Activated CD4-positive, alpha-beta T cell treated with anti-CD3 and anti-CD28 coated beads for 36 hours (primary cell): ENCODE results near the gene TENM4. TPM values are rescaled to one million over a fixed set of nuclear protein-coding genes. Genes with fewer than 3 reads are reported as not detected.

Experiments used
- ATAC-seq: fragments of 200-7000 bp; cut with Tn5 transposase; one replicate; pipeline ENCODE4 v1.10.0; 2021; ENCODE audit warnings: mild to moderate bottlenecking, moderate library complexity
- CTCF ChIA-PET: fragments of 350-600 bp; sonication (Branson Sonifier 250); formaldehyde crosslinking; loops from one replicate; lab custom pipeline; 2021; ENCODE audit warnings: antibody characterized with exemption; lab: Charles Lee
- POLR2A ChIA-PET: fragments of 350-600 bp; sonication (Branson Sonifier 250); formaldehyde crosslinking; loops from one replicate; lab custom pipeline; 2021; ENCODE audit warnings: antibody characterized with exemption, inconsistent platforms; lab: Charles Lee
- DNase-seq: peaks from one replicate; pipeline ENCODE4 v3.0.0-alpha.2; 2020
- H3K27ac Mint-ChIP-seq: one replicate; pipeline ENCODE4 v1.8.0; 2021; ENCODE audit warnings: mixed read lengths
- H3K27me3 Mint-ChIP-seq: one replicate; pipeline ENCODE4 v1.8.0; 2021; ENCODE audit warnings: mixed read lengths
- H3K36me3 Mint-ChIP-seq: one replicate; pipeline ENCODE4 v1.8.0; 2021; ENCODE audit warnings: low read depth, mixed read lengths
- H3K4me1 Mint-ChIP-seq: one replicate; pipeline ENCODE4 v1.8.0; 2021; ENCODE audit warnings: mixed read lengths
- H3K4me3 Mint-ChIP-seq: one replicate; pipeline ENCODE4 v1.8.0; 2021; ENCODE audit warnings: mild to moderate bottlenecking, moderate library complexity, mixed read lengths
- H3K9me3 Mint-ChIP-seq: one replicate; pipeline ENCODE4 v1.8.0; 2021; ENCODE audit warnings: low read depth, mixed read lengths
- intact Hi-C, 2 experiments: fragments of 100-400 bp; cut with DNase I in 1 of 2; cut with micrococcal nuclease in 1 of 2; formaldehyde crosslinking; loops; one replicate each; pipeline versions ENCODE4 v1.14.2 to v1.15.1; 2022 to 2024; cut with DNase I, micrococcal nuclease
- total RNA-seq, 2 experiments: library from RNA; stranded (reverse); gene quantifications; one replicate each; pipeline ENCODE4 v1.2.3, GENCODE V29; 2021

The TENM4 gene
- total RNA-seq, 2 experiments from 2014 or later: not detected

DNA sequence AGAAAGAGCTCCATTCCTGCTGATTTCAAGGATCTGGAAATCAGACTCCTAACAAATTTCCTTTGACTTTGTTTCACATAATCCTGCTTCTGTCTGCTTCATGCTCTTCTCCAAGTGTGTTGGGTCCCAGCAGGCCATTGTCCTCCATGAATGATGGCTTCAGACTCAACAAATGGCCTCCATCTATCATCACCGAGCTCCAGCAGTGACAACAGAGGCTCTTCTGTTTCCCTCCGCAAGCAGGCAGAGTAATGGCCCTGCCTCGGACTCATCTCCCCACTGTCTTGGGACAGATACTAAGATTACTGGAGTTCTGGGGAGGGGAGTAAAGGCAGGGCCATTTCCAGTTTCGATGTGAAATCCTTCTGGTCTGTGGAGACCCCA is 127.3 kb downstream of the TENM4 start:
- POLR2A ChIA-PET: no interaction called here
- H3K36me3 Mint-ChIP-seq: no peaks in the 10 kb centered on the region
- H3K9me3 Mint-ChIP-seq: peaks cover 2% of the 10 kb centered on the region
- H3K27ac Mint-ChIP-seq: no peak overlapping the region
- no peaks in the 10 kb centered on the region for H3K27me3 Mint-ChIP-seq
- no peak overlapping the region for H3K4me3 Mint-ChIP-seq
- intact Hi-C loops: no loop called here
- CTCF ChIA-PET: no interaction called here
- ATAC-seq: no peak
- DNase-seq: no peak
- no peaks in the 10 kb centered on the region for H3K4me1 Mint-ChIP-seq

DNA sequence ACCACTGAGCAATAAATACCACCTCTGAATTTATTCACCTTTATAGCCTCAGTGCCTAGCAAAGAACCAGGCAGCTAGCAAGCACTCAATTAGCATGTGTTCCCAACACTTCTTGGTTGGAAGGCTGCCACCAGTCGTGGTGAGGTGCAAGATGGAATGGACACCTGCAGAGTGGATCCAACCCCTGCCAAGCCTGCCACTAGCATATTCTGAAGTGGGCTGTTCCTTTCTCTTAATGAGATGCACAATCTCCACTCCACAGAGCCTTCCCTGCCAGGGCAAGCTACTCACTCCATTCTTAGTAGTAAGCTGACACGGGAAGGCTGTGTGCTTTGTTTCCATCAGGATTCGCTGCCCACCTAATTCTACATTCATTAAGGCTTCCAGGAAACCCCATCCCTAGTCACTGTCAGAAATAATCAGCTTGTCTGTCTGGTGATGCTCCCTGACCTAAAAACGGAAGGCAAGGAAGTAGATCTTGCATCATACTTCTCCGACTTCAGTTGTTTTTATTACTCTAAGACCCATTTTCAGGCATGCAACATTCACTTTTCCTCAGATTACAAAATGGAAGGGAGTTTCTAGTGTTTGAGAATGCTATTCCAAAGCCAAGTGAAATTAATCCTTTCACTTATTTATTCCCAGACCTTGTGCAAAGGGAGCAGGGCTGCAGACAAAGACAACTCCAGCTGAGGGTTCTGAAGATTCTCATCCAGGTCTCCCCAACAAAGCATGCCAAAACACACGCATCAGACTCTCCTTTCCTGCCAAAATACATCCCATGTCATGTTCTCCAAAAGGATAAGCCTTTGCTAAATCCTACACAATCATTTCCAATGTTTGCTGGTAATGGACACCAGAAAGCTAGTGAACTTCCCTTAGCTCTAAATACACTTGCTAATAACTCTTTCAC is 128.0 kb downstream of the TENM4 start:
- Mint-ChIP-seq H3K9me3 (peaks cover 2% of the 10 kb centered on the region), H3K27me3 (no peaks in the 10 kb centered on the region), H3K36me3 (no peaks in the 10 kb centered on the region), H3K4me1 (no peaks in the 10 kb centered on the region), H3K27ac (no peak overlapping the region), H3K4me3 (no peak overlapping the region)
- CTCF ChIA-PET: no interaction called here
- intact Hi-C loops: no loop called here
- ATAC-seq: no peak
- no peak for DNase-seq
- POLR2A ChIA-PET: no interaction called here

DNA sequence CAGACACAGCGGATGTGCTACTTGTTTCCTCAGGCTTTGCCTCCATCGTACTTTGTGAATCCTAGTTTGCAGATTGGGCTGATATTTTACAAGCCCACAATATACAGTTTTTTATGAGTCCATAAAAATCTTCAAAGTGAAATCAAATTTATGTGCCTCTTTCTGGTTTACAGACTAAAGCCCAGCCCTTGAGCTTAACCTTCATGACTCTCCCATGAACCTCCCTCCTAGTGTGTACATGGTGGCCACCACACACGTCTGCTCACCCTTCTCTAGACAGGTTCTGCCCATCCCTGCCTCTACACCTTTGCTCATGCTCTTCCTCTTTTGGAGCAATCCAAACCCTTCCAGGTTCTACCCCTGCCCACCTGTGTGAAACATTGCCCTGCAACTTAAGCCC is 129.4 kb downstream of the TENM4 start:
- DNase-seq (no peak), ATAC-seq (no peak)
- CTCF ChIA-PET: no interaction called here
- H3K36me3 Mint-ChIP-seq: no peaks in the 10 kb centered on the region
- H3K9me3 Mint-ChIP-seq: peaks cover 2% of the 10 kb centered on the region
- intact Hi-C loops: no loop called here
- H3K27ac Mint-ChIP-seq: no peak overlapping the region
- H3K4me1 Mint-ChIP-seq: no peaks in the 10 kb centered on the region
- H3K4me3 Mint-ChIP-seq: no peak overlapping the region
- no peaks in the 10 kb centered on the region for H3K27me3 Mint-ChIP-seq
- POLR2A ChIA-PET: no interaction called here

DNA sequence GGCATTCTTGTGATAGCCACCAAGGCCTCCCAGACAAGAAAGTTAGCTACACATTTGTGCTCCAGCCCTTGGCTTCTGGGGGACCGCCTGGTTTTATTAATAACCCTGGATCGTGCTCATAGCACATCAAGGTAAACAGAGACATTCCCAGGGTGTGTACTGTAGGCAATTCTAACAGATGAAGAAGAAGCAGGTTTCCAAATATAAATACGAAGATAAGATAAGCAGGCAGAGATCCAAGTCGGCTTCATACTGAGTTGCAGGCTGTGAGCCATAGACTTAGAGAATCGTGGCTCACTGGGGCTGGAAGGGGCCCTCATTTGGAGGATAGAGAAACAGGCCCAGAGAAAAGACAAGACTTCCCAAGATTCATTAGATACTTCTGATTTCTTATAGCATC is 131.4 kb downstream of the TENM4 start:
- ATAC-seq: no peak
- ChIA-PET CTCF (no interaction called here), POLR2A (no interaction called here)

DNA sequence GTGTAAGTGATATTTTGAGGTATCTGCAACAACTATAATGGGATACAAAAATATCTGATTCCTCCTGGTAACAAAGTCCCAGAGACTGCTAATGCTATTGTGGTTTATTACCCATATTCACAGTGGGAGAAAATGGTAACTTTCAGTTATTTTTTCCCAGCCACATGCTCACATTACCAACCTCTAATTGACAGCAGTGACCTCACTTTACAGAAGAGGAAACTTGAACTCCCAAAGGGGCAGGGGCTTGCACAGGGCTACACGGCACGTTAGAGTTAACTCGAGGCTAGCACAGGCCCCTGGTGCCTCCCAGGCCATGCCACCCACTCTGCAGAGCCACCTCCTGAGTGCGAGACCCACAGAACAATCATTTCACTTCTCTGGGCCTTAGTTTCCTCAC is 132.4 kb downstream of the TENM4 start:
- Mint-ChIP-seq H3K4me1 (no peaks in the 10 kb centered on the region), H3K9me3 (no peaks in the 10 kb centered on the region), H3K4me3 (no peak overlapping the region), H3K27ac (no peak overlapping the region), H3K36me3 (no peaks in the 10 kb centered on the region), H3K27me3 (no peaks in the 10 kb centered on the region)
- ChIA-PET POLR2A (no interaction called here), CTCF (no interaction called here)
- ATAC-seq: no peak
- DNase-seq: no peak
- intact Hi-C loops: no loop called here

More for the DNA sequence above, 131.4 kb downstream of the TENM4 start:
- no peaks in the 10 kb centered on the region for H3K27me3 Mint-ChIP-seq
- no peak overlapping the region for H3K4me3 Mint-ChIP-seq
- no peaks in the 10 kb centered on the region for H3K36me3 Mint-ChIP-seq
- no peaks in the 10 kb centered on the region for H3K9me3 Mint-ChIP-seq
- DNase-seq: no peak
- intact Hi-C loops: no loop called here
- no peak overlapping the region for H3K27ac Mint-ChIP-seq
- no peaks in the 10 kb centered on the region for H3K4me1 Mint-ChIP-seq

DNA sequence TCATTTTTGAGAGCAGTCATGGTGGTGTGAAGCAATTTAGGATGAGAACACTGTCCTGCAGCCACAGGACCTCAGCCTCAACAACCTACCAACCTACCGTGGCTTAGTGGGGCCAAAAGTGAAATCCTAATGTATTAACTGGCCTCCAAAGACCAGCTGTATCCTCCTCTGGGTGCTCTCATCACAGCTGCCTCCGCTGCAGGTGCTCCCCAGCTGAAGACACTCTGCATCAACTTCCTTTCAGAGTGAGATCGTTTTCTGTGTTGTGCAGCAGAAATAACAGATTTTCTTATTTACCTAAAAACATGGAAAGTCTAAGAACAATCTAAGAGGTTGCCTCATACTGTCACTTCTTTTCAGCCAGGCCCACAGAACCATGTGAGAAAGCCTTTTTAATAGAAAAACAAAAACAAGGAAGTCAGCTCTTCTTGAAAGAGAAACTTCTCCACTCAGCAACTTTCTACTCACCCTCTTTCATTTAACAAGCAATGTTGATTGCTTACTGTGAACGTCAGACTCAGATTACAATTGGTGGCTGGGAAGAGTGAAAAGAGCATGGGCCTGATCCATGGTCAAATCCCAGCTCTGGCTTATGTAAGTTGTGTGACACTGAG is 136.1 kb downstream of the TENM4 start:
- POLR2A ChIA-PET: no interaction called here
- H3K4me3 Mint-ChIP-seq: no peak overlapping the region

DNA sequence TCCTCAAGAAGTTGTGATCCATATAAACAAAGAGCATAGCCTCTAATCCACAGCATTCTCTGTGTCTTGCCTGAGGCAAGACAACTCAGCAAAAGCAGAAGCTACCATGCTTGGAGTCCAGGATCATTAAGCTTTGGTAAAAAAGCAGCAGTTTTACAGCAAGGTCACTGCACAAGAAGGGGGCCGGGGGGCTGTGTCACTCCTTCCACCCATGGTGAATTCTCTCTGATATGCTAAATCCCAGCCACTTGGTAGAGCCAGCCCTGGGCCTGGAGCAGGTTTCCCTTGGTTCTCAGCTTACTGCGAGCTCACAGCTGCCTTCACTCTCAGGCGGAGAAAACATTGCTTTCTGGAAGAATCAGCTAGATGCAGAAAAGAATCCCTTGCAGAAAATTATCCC is 144.7 kb downstream of the TENM4 start:
- H3K36me3 Mint-ChIP-seq: no peaks in the 10 kb centered on the region
- H3K4me3 Mint-ChIP-seq: no peak overlapping the region
- H3K4me1 Mint-ChIP-seq: no peaks in the 10 kb centered on the region
- no peak for DNase-seq
- ATAC-seq: no peak
- ChIA-PET POLR2A (no interaction called here), CTCF (no interaction called here)
- H3K27me3 Mint-ChIP-seq: peaks cover 2% of the 10 kb centered on the region
- no peak overlapping the region for H3K27ac Mint-ChIP-seq
- intact Hi-C loops: no loop called here
- no peaks in the 10 kb centered on the region for H3K9me3 Mint-ChIP-seq

More for the DNA sequence above, 136.1 kb downstream of the TENM4 start:
- H3K9me3 Mint-ChIP-seq: no peaks in the 10 kb centered on the region
- no peaks in the 10 kb centered on the region for H3K36me3 Mint-ChIP-seq
- H3K4me1 Mint-ChIP-seq: no peaks in the 10 kb centered on the region
- ATAC-seq (no peak), DNase-seq (no peak)
- peaks cover 2% of the 10 kb centered on the region for H3K27me3 Mint-ChIP-seq
- CTCF ChIA-PET: no interaction called here
- no peak overlapping the region for H3K27ac Mint-ChIP-seq
- intact Hi-C loops: no loop called here

DNA sequence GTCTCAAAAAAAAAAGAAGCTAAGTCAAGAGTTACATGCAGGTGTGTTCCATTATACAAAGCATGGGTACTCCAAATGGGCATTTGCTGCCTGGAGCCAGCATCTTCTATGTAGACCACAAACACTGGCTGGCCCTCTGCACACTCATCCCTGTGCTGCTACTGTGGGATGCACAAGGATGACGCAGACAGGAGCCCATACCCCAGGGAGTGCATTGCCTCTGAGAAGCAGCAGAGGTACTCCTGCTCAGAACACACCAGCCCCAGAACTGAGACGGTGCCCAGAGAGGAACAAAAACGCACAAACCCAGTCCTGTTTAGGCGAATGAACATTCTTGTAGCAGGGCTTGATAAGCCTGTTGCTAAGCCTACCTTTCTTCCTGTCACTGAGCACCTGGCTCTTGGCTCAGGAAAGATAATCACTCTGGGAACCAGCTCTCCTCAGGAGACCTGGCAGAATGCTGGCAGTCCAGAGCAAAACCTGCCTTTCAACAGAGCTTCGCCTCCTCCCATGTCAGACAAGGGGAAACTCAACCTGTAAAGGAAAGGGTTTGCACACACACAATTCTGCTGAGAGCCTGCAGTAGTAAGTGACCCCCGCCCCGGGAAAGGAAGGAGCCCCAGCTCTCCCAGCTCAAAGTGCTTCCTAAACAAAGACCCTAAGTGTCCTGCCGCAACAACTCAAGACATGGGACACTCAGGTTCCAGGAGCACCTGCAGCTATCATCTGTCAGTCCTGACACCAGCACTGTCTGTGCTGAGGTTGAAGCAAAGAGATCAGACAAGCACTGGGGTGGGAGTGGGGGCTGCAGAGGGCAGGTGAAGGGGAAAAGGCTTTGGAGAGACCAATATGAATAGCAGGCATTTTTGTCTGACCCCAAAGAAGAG is 145.7 kb downstream of the TENM4 start:
- ChIA-PET POLR2A (no interaction called here), CTCF (interaction anchor here (0.7 to 0.8 kb wide), 2 partner anchors 165 to 413 kb away, joined by 3 read pairs; no protein-coding TSS in a partner anchor)
- H3K9me3 Mint-ChIP-seq: no peaks in the 10 kb centered on the region
- H3K4me3 Mint-ChIP-seq: no peak overlapping the region
- H3K4me1 Mint-ChIP-seq: no peaks in the 10 kb centered on the region
- no peak overlapping the region for H3K27ac Mint-ChIP-seq
- no peak for ATAC-seq
- intact Hi-C loops: no loop called here
- DNase-seq: no peak
- H3K36me3 Mint-ChIP-seq: no peaks in the 10 kb centered on the region
- H3K27me3 Mint-ChIP-seq: peaks cover 2% of the 10 kb centered on the region

DNA sequence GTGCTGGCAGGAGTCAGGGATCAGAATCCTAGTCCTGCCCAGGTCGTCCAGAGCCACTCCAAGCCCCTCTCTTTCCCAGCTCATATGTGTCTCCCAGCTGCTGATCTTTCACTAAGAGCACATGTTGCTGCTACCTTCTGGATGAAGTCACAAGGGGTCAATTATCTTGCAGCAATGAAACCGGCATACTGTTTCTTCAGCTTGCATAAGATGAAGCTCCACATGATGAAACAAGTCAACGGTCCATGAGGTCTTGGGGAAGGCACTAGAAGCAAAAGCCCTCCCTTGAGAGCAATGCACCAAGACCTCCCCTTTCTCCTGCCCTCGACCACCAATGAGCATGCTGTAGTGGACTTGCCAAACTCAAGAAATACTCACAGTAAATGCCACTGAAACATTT is 148.9 kb downstream of the TENM4 start:
- CTCF ChIA-PET: interaction anchor here (0.6 kb wide), 1 partner anchor 11 kb away, joined by 3 read pairs; no protein-coding TSS in a partner anchor

DNA sequence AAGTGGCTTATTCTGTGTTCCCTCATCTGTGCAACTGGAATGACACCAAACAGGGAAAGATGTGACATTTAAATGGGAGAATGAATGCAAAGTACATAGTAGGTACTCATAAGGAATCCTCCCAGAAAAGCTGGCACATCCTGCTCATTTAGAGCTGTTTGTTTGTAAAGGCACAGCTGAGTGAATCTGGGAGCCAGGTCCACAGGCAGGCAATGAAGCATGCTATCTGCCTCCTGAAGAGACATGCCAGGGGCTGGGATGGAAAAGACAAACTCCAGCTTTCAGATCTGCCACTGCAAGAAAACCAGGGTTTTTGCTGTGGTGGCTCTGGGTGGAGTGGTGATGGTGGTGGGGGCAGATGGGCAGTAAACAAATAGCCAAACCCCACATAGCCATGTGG is 150.1 kb downstream of the TENM4 start:
- Mint-ChIP-seq H3K4me1 (no peaks in the 10 kb centered on the region), H3K36me3 (no peaks in the 10 kb centered on the region)

More for the DNA sequence above, 148.9 kb downstream of the TENM4 start:
- intact Hi-C loops: no loop called here
- Mint-ChIP-seq H3K4me1 (no peaks in the 10 kb centered on the region), H3K36me3 (no peaks in the 10 kb centered on the region), H3K27ac (no peak overlapping the region), H3K9me3 (no peaks in the 10 kb centered on the region), H3K27me3 (no peaks in the 10 kb centered on the region), H3K4me3 (no peak overlapping the region)
- DNase-seq: no peak
- POLR2A ChIA-PET: no interaction called here
- no peak for ATAC-seq

DNA sequence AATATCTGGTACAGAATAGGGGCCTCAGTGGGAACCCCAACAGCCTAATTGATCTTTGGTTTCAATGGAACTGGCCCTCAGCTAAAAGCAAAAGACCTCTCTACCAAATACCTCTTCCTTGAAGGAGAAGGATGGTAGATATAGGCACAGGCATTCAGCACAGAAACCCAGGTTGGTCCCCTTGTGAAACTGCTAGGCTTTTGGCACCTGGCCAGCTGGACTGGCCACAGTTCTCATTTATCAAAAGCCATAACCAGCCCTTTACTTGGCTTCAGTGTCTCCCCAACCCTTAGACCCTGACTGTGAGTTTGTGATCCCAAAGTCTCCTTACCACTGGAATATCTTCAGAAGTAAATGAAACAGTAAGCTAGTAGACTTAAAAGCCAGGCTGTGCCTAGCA is 152.9 kb downstream of the TENM4 start:
- ChIA-PET CTCF (no interaction called here), POLR2A (no interaction called here)
- H3K27me3 Mint-ChIP-seq: no peaks in the 10 kb centered on the region
- no peaks in the 10 kb centered on the region for H3K4me1 Mint-ChIP-seq
- no peak for DNase-seq
- H3K27ac Mint-ChIP-seq: no peak overlapping the region
- H3K4me3 Mint-ChIP-seq: no peak overlapping the region
- ATAC-seq: no peak
- peaks cover 1% of the 10 kb centered on the region for H3K9me3 Mint-ChIP-seq
- no peaks in the 10 kb centered on the region for H3K36me3 Mint-ChIP-seq
- intact Hi-C loops: no loop called here

More for the DNA sequence above, 150.1 kb downstream of the TENM4 start:
- ChIA-PET CTCF (no interaction called here), POLR2A (no interaction called here)
- H3K9me3 Mint-ChIP-seq: no peaks in the 10 kb centered on the region
- intact Hi-C loops: no loop called here
- H3K4me3 Mint-ChIP-seq: no peak overlapping the region
- no peak overlapping the region for H3K27ac Mint-ChIP-seq
- DNase-seq (no peak), ATAC-seq (no peak)
- H3K27me3 Mint-ChIP-seq: no peaks in the 10 kb centered on the region
